NCI-H69 (cell line): ENCODE results near the gene MAPKAPK3.

ENCODE experiments used
- DNase-seq: peaks from one replicate; lab custom pipeline; 2025; lab: John Stamatoyannopoulos, UW

Gene MAPKAPK3

GRCh38 chr3:50627407-50628051, 10.6 kb downstream of the MAPKAPK3 start:
- peak; percentile 36 for DNase-seq

- DNase-seq: no peak
Measured at GRCh38 chr3:50628601-50629000, 11.7 kb downstream of the MAPKAPK3 start.

GRCh38 chr3:50630394-50630793, 13.4 kb downstream of the MAPKAPK3 start:
- peak; percentile 37 for DNase-seq

GRCh38 chr3:50630877-50631276, 13.9 kb downstream of the MAPKAPK3 start:
- DNase-seq: peak; percentile 89

- no peak for DNase-seq
Measured at GRCh38 chr3:50632450-50632849, 15.5 kb downstream of the MAPKAPK3 start.

- DNase-seq: no peak
Measured at GRCh38 chr3:50633230-50633790, 16.4 kb downstream of the MAPKAPK3 start.

GRCh38 chr3:50635066-50635465, 18.1 kb downstream of the MAPKAPK3 start:
- DNase-seq: no peak

- no peak for DNase-seq
Measured at GRCh38 chr3:50637011-50637410, 20.1 kb downstream of the MAPKAPK3 start.

GRCh38 chr3:50637945-50638344, 21.0 kb downstream of the MAPKAPK3 start:
- no peak for DNase-seq

- DNase-seq: no peak
Measured at GRCh38 chr3:50639055-50639494, 22.1 kb downstream of the MAPKAPK3 start.

- no peak for DNase-seq
Measured at GRCh38 chr3:50642382-50642781, 25.4 kb downstream of the MAPKAPK3 start.

GRCh38 chr3:50644561-50644960, 27.6 kb downstream of the MAPKAPK3 start:
- DNase-seq: no peak

GRCh38 chr3:50645378-50645777, 28.4 kb downstream of the MAPKAPK3 start:
- no peak for DNase-seq

- DNase-seq: peak; percentile 6
Measured at GRCh38 chr3:50648313-50648712, 31.4 kb downstream of the MAPKAPK3 start.

- DNase-seq: no peak
Measured at GRCh38 chr3:50648944-50649343, 32.0 kb downstream of the MAPKAPK3 start.

- no peak for DNase-seq
Measured at GRCh38 chr3:50649451-50649931, 32.5 kb downstream of the MAPKAPK3 start.

- no peak for DNase-seq
Measured at GRCh38 chr3:50650018-50650417, 33.1 kb downstream of the MAPKAPK3 start.

- no peak for DNase-seq
Measured at GRCh38 chr3:50651445-50651844, 34.5 kb downstream of the MAPKAPK3 start.

GRCh38 chr3:50651920-50652529, 35.1 kb downstream of the MAPKAPK3 start:
- DNase-seq: no peak

- DNase-seq: peak; percentile 39
Measured at GRCh38 chr3:50652709-50653108, 35.8 kb downstream of the MAPKAPK3 start.

GRCh38 chr3:50653937-50654595, 37.1 kb downstream of the MAPKAPK3 start:
- DNase-seq: no peak

- no peak for DNase-seq
Measured at GRCh38 chr3:50655009-50655830, 38.3 kb downstream of the MAPKAPK3 start.
